HG02852 (cell line): Measurements from ENCODE around the gene INPP5D.
"Not testable (repeated sequence)": the region's sequence is repeated elsewhere in the genome, so short reads cannot be mapped to it uniquely, and the experiment has no call there.

Source experiments
- ATAC-seq: cut with Tn5 transposase; IDR thresholded peaks from one replicate; pipeline ENCODE4 v1.9.1; 2021; ENCODE audit warnings: mild to moderate bottlenecking, moderate library complexity; ENCODE audit not compliant: unreplicated experiment

INPP5D gene

DNA sequence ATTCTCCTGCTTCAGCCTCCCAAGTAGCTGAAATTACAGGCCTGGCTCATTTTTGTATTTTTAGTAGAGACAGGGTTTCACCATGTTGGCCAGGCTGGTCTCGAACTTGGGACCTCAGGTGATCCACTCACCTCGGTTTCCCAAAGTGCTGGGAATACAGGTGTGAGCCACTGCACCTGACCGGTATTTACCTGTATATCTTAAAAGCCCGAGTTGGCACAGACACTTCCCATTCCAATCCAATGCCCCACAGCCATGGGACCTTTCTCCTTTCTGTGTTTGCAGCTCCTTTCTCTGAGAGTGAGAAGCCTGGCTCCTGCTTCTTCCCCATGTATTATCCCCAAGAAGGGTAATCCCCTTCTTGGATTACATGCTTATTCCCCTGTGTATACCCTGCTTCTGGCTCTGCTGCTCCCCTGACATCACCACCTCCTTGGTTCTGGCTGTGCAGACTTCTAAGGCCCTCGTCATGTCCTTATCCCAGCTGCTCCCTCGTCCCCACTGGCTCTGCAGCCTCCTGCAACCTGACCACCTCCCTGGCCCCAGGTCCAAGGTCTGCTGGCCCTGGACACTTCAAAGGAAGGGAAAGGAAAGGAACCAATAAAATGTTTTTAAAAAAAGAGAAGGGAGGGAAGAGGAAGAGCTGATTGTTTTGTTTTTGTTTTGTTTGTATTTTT is 52.8 kb downstream of the INPP5D start:
- ATAC-seq = no peak

DNA sequence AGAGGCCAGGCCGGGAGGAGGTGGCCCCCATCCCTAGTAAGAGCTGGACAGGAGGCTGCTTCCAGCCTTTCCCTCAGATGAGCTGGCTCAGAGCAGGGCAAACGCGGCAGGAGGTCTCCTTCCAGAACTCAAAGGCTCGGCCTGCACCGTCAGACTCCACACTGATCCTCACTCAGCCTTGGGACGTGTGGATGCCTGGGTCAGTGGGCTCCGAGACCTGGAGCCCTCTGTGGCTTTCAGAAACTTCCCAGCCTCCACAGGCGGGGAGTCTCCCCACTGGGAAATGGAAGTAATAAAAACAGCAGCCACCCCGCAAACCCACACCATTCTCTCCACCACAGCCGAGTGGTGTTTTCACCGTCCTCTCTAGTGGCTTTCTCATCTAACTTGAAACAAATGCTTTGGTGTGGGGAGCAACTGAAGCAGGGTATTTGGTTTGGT is 54.3 kb downstream of the INPP5D start:
- ATAC-seq = no peak

DNA sequence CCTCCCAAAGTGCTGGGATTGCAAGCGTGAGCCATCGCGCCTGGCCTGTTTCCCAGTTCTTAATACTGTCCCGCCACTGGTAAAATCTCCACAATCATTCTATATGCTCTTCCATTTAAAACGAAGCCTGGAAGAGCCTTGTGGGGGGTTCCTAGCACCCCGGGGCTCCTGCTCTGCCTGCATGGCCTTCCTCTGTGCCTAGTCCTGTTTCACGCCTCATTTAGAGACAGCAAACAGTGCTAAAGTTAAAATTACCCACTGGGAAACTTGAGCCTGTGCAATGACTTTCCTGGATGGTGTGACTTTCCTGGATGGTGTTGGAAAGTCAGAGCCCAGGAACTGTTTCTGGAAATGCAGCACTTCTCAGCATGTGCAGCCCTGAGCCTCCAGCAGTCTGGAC is 55.0 kb downstream of the INPP5D start:
- ATAC-seq = no peak

DNA sequence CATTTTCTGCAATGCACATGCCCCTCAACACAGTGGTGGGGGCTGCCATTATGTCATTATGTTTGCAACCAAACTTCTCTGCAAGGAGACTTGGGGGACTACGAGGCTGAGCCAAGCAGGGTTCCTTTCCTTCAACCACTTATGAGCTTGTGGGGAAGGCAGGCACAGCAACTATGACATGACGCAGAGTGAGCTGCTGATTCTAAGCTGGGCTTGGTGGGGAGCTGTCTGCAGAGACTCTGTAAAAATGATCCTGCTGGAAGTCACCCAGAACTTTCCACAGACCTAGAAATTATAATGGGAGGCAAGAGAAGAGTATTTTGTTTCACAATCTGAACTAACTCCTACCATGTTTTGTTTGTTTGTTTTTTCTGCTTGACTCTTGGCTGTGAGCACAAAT is 55.6 kb downstream of the INPP5D start:
- no peak for ATAC-seq

DNA sequence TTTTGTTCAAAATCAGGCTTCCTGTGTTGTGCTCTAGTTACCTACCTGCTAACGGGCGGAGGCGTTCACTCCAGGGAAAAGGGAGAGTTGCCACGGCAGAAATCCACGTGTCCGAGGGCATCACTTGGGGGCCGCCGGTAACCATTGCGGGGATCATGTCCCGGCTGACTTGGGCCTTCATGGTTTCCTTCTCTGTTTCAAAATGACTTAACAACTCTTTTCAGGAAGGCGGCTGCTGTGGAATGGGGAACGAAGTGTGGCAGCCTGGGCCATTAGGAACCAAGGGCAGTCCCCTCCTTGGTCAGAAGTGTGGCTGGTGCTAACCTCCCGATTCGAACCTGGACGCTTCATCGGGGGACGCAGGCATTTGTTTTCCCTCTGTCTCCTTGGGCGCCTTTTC is 56.8 kb downstream of the INPP5D start:
- no peak for ATAC-seq

DNA sequence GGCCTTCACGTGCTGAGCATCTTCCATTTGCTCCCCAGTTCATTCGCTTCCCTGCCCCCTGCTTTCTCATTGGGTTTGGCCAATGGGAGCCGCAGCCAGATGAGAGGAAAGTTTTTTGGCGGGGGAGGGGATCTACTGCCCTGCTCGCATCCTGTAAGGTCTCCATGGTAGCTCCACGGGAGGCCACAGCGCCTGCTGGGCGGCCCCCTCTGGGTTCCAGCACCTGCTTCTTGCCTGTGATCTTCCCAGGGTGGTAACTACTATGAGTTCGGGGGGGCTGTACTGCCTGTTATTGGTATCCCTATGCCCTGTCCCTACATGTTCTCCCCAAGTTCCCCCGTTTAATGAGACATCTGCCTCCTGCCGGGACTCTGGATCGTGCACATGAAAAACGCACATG is 57.2 kb downstream of the INPP5D start:
- no peak for ATAC-seq

DNA sequence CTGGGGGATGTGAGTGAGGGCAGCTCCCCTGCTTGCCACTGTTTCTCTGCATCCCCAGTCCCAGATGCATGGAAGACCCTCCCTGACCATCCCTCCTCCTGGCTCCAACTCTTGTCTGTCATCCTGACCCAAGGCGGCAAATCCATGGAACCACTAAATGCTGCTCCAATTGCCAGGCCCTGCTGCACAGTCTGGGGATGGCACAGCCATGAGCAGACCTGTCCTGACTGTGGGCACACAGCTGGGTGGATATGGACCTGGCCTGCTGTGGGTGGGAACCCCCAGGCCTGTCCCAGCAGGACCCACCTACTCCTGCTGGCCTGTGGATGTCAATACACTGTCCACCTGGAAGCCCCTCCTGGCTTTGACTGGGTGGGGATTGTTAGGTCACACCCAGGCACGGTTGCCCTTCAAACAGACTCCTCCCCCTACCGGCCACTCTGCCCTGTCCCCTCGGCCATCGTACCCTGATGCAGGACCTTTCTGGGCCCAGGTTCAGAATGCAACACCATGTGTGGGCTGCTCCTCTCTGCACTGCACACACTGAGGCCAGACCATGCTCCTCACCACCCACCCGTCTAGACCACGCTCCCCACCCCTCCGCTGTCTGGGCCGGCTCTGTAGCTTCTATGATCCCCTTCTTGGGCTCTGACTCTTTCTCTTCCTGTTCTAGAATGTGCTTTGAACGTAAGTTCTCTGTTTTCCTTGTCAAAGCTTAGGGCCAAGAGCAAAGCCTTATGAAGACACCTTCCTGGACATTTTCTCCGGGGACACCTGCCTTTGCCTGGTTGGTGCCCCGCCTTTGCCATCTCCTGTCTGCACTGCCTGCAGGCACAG is 57.9 kb downstream of the INPP5D start:
- no peak for ATAC-seq

DNA sequence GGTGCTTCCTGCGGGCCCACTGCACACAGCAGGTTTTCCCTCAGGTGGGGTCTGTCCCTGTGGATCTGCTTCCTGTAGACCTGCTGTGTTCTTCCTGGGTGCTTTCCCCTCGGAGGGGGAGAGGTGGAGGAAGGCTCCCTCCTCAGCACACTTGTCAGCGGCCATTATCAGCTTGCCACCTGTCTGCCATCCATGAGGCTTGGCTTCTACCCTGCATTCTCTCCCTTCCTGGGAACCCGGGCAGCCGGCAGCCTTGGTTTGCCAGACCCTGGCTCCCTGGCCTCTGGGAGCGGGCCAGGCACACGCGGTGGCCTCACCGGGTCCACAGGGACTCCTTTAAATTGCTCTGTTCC is 58.5 kb downstream of the INPP5D start:
- ATAC-seq = no peak

DNA sequence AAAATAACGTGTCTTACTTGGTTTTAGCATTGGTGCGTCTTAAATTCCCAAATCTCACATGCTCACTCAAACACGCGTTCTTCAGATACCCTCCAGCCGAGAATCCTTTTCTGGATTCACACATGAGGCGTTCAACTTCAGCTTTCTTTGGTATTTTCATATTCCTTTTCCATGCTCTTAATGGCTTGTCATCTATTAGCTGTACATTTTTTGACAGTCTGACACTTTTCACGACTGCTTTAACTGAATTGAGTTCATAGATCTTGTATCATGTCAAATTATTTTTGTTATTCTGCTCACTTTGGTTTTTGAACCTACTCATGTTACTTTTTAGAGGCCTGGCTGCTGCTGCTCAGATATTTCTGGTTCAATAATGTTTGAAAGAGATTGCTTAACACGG is 59.0 kb downstream of the INPP5D start:
- ATAC-seq = no peak

DNA sequence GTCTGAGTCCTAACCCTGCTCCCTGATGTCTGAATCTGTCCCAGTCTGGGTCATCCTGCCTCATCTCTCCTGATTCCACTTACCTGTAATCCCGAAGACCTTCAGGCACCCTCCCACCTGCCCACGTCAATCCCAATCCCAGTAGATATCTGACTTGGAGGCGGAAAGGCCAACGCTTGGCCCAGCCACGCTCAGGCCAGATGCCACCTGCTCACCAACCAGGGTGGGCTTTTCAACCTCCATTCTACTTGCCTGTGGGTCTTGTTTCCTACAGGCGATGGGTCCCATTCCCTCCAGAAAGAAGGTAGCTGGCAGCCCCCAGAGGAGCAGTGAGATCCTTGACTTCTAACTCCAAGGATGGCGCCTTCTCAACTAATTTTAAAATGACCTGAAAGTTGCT is 59.7 kb downstream of the INPP5D start:
- no peak for ATAC-seq

DNA sequence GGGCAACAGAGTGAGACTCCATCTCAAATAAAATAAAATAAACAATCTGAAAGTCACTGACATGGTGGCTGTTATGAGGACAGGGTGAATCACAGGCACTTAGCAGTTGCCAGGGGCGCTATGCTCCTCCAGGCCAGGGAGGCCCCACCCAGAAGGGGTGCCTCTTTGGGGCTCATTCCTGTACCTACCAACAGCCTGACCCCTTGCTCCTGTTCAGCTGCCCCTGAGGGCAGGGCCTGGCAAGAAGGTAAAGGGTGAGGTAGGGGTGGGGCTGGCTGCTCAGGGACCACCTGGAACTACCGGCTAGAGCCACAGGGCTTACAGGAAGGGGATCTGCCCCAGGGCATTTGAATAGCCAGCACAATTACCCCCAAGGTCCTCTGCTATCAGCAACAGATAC is 60.3 kb downstream of the INPP5D start:
- no peak for ATAC-seq

DNA sequence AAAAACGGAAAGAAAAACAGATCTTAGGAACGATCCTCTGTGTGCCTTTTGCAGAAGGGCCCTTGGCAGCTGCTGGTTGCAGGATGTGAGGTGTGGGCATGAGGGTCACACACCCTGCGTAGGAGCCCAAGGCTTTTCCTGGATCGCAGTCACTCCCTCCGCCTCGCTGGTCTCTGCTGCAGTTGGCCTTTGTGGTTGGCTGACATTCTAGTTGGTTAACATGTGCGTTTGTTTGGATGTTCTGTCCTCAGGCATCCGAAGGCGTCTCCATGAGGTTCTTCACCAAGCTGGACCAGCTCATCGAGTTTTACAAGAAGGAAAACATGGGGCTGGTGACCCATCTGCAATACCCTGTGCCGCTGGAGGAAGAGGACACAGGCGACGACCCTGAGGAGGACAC is 61.7 kb downstream of the INPP5D start:
- no peak for ATAC-seq

DNA sequence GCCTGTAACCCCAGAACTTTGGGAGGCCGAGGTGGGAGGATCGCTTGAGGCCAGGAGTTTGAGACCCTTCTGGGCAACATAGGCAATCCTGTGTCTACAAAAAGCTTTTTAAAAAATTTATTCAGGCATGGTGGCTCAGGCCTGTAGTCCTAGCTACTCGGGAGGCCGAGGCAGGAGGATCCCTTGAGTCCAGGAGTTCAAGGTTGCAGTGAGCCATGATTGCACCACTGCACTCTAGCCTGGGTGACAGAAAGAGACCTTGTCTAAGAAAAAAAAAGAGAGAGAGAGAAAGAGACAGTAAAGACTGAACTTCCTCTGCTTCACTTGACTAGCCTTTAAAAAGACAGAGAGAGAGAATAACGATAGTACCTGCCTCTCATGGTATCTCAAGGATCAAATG is 62.4 kb downstream of the INPP5D start:
- no peak for ATAC-seq

DNA sequence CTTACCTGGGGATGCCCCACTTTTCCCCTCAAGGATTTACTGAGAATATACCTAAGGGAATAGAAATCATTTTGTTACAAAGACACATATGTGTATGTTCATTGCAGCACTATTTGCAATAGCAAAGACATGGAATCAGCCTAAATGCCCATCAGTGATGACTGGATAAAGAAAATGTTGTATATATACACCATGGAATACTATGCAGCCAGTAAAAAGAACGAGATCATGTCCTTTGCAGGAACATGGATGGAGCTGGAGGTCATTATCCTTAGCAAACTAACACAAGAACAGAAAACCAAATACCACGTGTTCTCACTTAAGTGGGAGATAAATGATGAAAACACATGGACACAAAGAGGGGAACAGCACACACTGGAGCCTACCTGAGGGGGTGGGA is 63.4 kb downstream of the INPP5D start:
- not testable (repeated sequence) for ATAC-seq

DNA sequence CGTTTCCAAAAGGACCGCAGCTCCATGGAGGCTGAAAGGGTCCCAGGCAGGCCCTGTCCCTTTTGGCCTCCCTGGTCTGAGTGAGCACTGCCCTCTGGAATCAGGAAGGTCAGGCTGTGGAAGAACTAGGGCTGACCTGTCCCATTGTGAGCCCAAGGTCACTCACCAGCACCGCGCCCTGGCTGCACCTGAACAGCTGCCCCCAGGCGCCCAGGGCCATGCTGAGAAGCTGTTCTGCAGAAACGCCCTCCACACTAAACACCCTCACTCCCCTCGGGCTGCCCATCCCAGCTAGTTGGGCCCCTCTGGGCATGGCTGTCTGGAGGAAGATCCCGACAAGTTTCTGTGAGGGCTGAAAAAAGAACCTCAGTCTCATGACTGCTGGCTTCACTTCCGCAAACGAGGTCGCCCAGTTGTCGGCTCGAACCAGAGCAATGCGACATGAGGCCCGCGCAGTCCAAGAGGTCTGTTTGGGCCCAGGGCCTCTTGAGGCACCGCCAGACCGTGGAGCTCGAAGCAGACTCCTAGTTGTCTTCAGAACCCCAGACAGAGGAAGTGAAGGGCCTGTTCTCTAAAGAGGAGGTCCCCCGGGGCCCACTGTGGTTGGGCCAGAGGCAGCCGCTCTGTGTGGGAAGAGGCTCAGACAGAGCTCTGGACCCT is 64.4 kb downstream of the INPP5D start:
- peak; percentile 72 for ATAC-seq

DNA sequence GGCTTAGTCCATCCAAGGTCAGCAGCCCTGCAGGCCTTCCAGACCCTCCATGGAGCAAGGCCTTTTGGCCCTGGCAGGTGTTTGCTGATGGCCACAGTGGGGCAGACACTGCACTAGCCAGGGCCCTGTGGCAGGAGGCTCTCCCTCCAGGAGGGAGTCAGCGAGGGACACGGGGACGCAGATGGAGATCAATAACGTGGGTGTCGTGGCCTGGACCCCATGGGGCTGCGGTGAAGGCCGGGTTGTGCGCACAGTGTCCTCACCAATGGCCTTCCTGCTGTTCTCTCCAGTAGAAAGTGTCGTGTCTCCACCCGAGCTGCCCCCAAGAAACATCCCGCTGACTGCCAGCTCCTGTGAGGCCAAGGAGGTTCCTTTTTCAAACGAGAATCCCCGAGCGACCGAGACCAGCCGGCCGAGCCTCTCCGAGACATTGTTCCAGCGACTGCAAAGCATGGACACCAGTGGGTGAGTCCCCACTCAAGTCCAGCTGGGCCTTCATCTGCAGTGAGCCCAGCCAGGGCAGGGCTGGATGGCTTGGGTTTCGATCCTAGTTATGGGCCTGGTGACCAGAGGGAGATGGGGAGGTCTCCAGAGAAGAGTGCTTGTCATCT is 65.4 kb downstream of the INPP5D start:
- ATAC-seq = no peak

DNA sequence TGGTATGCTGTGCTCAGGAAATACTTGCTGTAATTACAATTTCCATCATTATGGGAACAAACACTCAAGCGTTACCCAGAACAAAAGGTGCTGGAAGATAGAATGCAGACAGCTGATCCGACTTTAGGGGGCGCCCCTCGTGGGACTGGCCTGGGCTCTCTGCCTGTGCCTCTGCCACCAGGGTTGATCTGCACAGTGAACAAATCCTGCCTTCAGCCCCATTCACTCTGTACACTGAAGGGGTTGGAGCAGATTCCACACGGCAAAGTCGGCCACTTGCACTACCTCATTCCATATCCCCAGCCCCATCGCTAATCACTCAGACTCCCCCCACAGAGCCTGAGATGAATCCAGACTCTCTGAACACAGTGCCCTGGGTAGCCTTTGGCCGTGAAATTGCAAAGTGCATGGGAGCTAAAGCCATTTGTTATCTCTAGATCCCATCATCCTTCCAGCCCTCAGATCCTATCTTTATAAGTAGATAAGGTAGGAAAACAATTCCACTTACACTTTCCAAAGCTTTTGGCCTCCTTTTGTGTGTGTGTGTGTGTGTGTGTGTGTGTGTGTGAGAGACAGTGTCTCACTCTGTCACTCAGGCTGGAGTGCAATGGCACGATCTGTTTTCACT is 69.3 kb downstream of the INPP5D start:
- ATAC-seq = no peak

DNA sequence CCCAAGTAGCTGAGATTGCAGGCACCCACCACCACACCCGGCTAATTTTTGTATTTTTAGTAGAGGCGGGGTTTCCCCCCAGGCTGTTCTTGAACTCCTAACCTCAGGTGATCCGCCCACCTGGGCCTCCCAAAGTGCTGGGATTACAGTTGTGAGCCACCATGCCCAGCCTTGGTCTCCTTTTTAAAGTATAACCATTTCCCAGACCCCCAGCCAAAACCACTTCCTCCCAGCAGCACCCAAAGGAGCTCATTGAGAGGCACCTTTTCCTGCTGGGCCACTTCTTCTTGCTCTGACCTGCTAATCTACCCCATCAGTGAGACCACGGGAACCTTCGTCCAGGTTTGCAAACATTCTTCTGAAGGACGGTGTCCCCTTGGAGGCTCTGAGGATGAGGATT is 69.9 kb downstream of the INPP5D start:
- ATAC-seq = no peak

DNA sequence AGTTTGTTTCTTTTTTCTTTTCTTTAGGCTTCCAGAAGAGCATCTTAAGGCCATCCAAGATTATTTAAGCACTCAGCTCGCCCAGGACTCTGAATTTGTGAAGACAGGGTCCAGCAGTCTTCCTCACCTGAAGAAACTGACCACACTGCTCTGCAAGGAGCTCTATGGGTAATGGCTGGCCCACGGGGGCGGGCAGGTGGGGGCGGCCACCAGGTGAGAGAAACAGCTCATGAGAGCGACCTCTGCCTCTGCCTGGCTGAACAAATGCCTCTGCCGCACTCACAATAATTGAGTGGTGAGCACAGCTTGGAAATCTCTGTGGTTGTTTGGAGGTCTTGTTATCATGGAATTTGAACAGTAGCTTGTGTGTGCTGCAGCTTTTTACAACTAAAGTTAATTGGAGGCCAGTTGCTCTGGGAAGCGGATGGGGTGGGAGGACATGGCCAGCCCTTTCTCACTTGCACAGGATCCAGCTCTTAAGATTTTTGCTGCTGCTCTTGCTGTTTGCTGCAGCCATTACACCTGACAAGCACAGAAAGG is 70.4 kb downstream of the INPP5D start:
- no peak for ATAC-seq

DNA sequence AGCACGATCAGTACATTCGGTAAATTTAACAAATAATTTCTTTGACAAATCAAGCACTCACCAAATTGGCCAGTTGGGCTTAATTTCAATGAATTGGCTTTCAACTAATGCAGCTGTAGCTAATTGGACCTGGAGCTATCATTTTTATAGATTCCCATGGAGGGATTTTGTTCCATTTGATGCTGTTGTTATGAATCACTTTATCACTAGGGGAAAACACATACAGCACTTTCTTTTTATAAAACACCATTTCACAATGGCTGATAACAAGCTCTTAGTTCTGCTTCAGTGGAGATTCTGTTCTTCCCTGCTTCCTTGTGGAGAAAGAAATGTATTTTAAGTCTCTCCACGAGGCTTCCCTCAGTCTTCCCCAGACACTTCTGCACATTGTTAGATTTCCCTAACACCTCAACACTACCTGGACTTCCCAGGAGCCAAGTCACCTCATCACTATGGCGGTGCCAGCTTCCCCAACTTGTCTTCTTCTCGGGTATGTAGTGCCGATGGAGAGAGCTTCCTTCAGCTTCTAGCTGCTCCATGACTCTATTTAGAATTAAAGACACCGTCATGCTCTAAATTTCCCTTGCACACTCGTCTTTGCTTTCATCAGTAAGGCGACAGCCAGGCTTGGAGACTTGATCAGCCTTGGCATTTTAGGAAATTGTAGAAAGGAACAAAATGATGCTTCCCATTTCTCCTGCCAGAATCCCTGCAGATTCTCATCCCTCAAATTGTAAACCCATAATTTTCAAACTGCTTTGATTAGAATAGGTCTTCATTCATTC is 72.0 kb downstream of the INPP5D start:
- ATAC-seq = no peak
